Caco-2 (cell line): ENCODE data around the gene DLG2. TPM values are rescaled to one million over a fixed set of nuclear protein-coding genes. Genes with fewer than 3 reads are reported as not detected.

Experiments used
- BruUV-seq: library from RNA; stranded (reverse); fragments of 400-500 nt; replicated peaks from 2 replicates; lab custom pipeline; 2021; lab: Mats Ljungman, UMichigan
- CTCF ChIA-PET: fragments of 300-600 bp; sonication (Branson Sonifier 250); formaldehyde crosslinking; loops from one replicate; lab custom pipeline; 2022; ENCODE audit warnings: antibody characterized with exemption; lab: Charles Lee
- POLR2A ChIA-PET: fragments of 300-600 bp; sonication (Branson Sonifier 250); formaldehyde crosslinking; loops from one replicate; lab custom pipeline; 2022; ENCODE audit warnings: antibody characterized with exemption; lab: Charles Lee
- DNase-seq, 2 experiments: peaks; one replicate each; pipeline versions ENCODE4 v3.0.0 to v3.0.0-alpha.2; 2020 to 2022
- H3K27me3 ChIP-seq: replicated peaks from 2 replicates; pipeline ENCODE4 v1.6.0; 2011; ENCODE audit warnings: low read length; ENCODE audit not compliant: control insufficient read depth, insufficient read depth
- H3K36me3 ChIP-seq: 2 replicates; pipeline ENCODE4 v1.5.1; 2011; ENCODE audit warnings: low read length; ENCODE audit not compliant: control insufficient read depth, insufficient read depth
- H3K4me1 ChIP-seq: fragments of 250-450 bp; sonication (Bioruptor Pico); 2 replicates; pipeline ENCODE4 v1.5.1; 2020; ENCODE audit warnings: mild to moderate bottlenecking
- H3K4me3 ChIP-seq: 2 replicates; pipeline ENCODE4 v1.5.1; 2011; ENCODE audit warnings: low read depth, mild to moderate bottlenecking, control low read depth, low read length
- H3K9me3 ChIP-seq: fragments of 250-450 bp; sonication (Bioruptor Pico); 2 replicates; pipeline ENCODE4 v1.5.1; 2020; ENCODE audit warnings: mild to moderate bottlenecking, moderate library complexity
- H3K27ac Mint-ChIP-seq: one replicate; pipeline ENCODE4 v1.8.0; 2022; ENCODE audit warnings: mixed read lengths; ENCODE audit not compliant: unreplicated experiment
- H3K27me3 Mint-ChIP-seq: one replicate; pipeline ENCODE4 v1.8.0; 2022; ENCODE audit warnings: mixed read lengths; ENCODE audit not compliant: insufficient read depth, unreplicated experiment
- H3K36me3 Mint-ChIP-seq: one replicate; pipeline ENCODE4 v1.8.0; 2022; ENCODE audit warnings: mild to moderate bottlenecking, mixed read lengths; ENCODE audit not compliant: insufficient read depth, unreplicated experiment
- H3K4me1 Mint-ChIP-seq: one replicate; pipeline ENCODE4 v1.8.0; 2022; ENCODE audit warnings: low read depth, mixed read lengths; ENCODE audit not compliant: unreplicated experiment
- H3K4me3 Mint-ChIP-seq: one replicate; pipeline ENCODE4 v1.8.0; 2022; ENCODE audit warnings: mild to moderate bottlenecking, moderate library complexity, mixed read lengths; ENCODE audit not compliant: unreplicated experiment
- H3K9me3 Mint-ChIP-seq: one replicate; pipeline ENCODE4 v1.8.0; 2022; ENCODE audit warnings: mixed read lengths; ENCODE audit not compliant: unreplicated experiment
- CTCF ChIP-seq, 2 experiments: fragments of 200-600 bp in 1 of 2; IDR thresholded peaks; 1 replicate in 1 of 2; 2 replicates in 1 of 2; pipeline versions ENCODE4 v1.5.1 to v1.8.0; 2011 to 2022; ENCODE audit warnings: antibody characterized with exemption in 1 of 2, control low read depth in 1 of 2, inconsistent platforms in 1 of 2, low read depth in 1 of 2, low read length in 1 of 2, mild to moderate bottlenecking in 1 of 2, moderate library complexity in 1 of 2; ENCODE audit not compliant: insufficient read depth in 1 of 2, severe bottlenecking in 1 of 2, unreplicated experiment in 1 of 2
- intact Hi-C: fragments of 100-400 bp; cut with micrococcal nuclease; formaldehyde crosslinking; loops from one replicate; pipeline ENCODE4 v1.10.0; 2022; ENCODE audit not compliant: unreplicated experiment
- total RNA-seq: library from RNA; stranded (reverse); gene quantifications from 2 replicates; pipeline ENCODE4 v1.2.3, GENCODE V29; 2022

Gene DLG2
- total RNA-seq, 1 experiment from 2014 or later, result 21.6 TPM

GRCh38 chr11:84930863-84931262, 696.3 kb downstream of the DLG2 start:
- ChIA-PET CTCF (no interaction called here), POLR2A (no interaction called here)
- H3K27ac Mint-ChIP-seq, result no peak overlapping the region
- no peaks in the 10 kb centered on the region for H3K4me1 Mint-ChIP-seq
- H3K9me3 ChIP-seq, result no peaks in the 10 kb centered on the region
- H3K27me3 ChIP-seq, result no peaks in the 10 kb centered on the region
- intact Hi-C loops, result no loop called here
- H3K36me3 Mint-ChIP-seq, result no peaks in the 10 kb centered on the region
- H3K4me3 Mint-ChIP-seq, result no peak overlapping the region
- no peaks in the 10 kb centered on the region for H3K9me3 Mint-ChIP-seq
- no peaks in the 10 kb centered on the region for H3K36me3 ChIP-seq
- no peak for DNase-seq
- H3K4me1 ChIP-seq, result no peaks in the 10 kb centered on the region
- peaks cover 11% of the 10 kb centered on the region for H3K27me3 Mint-ChIP-seq
- no TSS peak for BruUV-seq
- no peak overlapping the region for H3K4me3 ChIP-seq
- TF ChIP-seq CTCF (IDR thresholded peaks at IDR 0.05; ENCODE audit: insufficient read depth in 1 of 2, low read depth in 1 of 2, low read length in 1 of 2, severe bottlenecking in 1 of 2, unreplicated experiment in 1 of 2), result no peak

- H3K4me3 ChIP-seq, result no peak overlapping the region
- ChIA-PET POLR2A (no interaction called here), CTCF (no interaction called here)
- no peaks in the 10 kb centered on the region for H3K27me3 ChIP-seq
- DNase-seq, result no peak
- H3K27me3 Mint-ChIP-seq, result peaks cover 10% of the 10 kb centered on the region
- no TSS peak for BruUV-seq
- no peak for TF ChIP-seq CTCF (IDR thresholded peaks at IDR 0.05; ENCODE audit: insufficient read depth in 1 of 2, low read depth in 1 of 2, low read length in 1 of 2, severe bottlenecking in 1 of 2, unreplicated experiment in 1 of 2)
- no peaks in the 10 kb centered on the region for H3K36me3 Mint-ChIP-seq
- no peak overlapping the region for H3K27ac Mint-ChIP-seq
- H3K4me3 Mint-ChIP-seq, result no peak overlapping the region
- H3K9me3 ChIP-seq, result no peaks in the 10 kb centered on the region
- intact Hi-C loops, result no loop called here
- no peaks in the 10 kb centered on the region for H3K4me1 ChIP-seq
- no peaks in the 10 kb centered on the region for H3K9me3 Mint-ChIP-seq
- H3K36me3 ChIP-seq, result no peaks in the 10 kb centered on the region
- no peaks in the 10 kb centered on the region for H3K4me1 Mint-ChIP-seq
These were observed 697.4 kb downstream of the DLG2 start for GRCh38 chr11:84929738-84930137.

- Mint-ChIP-seq H3K27me3 (peaks cover 12% of the 10 kb centered on the region), H3K4me1 (peaks cover 7% of the 10 kb centered on the region), H3K36me3 (no peaks in the 10 kb centered on the region), H3K9me3 (no peaks in the 10 kb centered on the region), H3K27ac (no peak overlapping the region), H3K4me3 (no peak overlapping the region)
- ChIA-PET CTCF (no interaction called here), POLR2A (no interaction called here)
- no peak for TF ChIP-seq CTCF (IDR thresholded peaks at IDR 0.05; ENCODE audit: insufficient read depth in 1 of 2, low read depth in 1 of 2, low read length in 1 of 2, severe bottlenecking in 1 of 2, unreplicated experiment in 1 of 2)
- DNase-seq, result no peak
- no peaks in the 10 kb centered on the region for H3K36me3 ChIP-seq
- no peaks in the 10 kb centered on the region for H3K4me1 ChIP-seq
- H3K4me3 ChIP-seq, result no peak overlapping the region
- no peaks in the 10 kb centered on the region for H3K9me3 ChIP-seq
- intact Hi-C loops, result no loop called here
- no TSS peak for BruUV-seq
- 0 out of 2 replicates have a peak, but pooled peaks cover 1% of the 10 kb centered on the region for H3K27me3 ChIP-seq
These were observed 702.9 kb downstream of the DLG2 start for GRCh38 chr11:84924154-84924692.
